ENCODE measurements around the gene FHOD3.

DNA sequence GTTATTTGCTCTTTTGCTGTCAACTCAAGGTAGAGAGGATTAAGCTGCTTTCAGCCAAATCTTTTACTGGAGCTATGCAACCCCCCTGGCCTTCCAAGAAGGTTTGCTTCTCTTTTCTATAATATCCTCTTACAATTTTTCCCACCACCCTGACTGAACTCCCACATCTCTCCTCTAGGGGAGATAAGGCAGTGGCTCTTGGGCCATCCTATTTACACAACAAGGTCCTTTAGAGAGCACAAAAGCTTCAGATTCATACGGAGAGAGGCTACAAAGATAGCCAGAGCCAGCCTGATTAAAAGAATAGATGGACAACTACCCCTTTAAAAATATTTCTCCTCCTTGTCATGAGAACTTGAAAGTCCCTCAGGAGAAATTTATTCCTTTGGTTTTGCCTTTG, 435.6 kb downstream of the FHOD3 start:
- no peak for TF ChIP-seq POLR2AphosphoS5 (IDR thresholded peaks at IDR 0.05; ENCODE audit: low read depth)
- no peak for TF ChIP-seq CREB1 (CRISPR knock-in tag; IDR thresholded peaks at IDR 0.05; ENCODE audit: low read depth)
- no peak for TF ChIP-seq JUNB (IDR thresholded peaks at IDR 0.05; ENCODE audit: unreplicated experiment)
- no peak for TF ChIP-seq REST (IDR thresholded peaks at IDR 0.05; ENCODE audit: unreplicated experiment)
- 0 out of 4 replicates have a peak, but pooled peaks of 1 of the 2 experiments have one; percentile 27 for TF ChIP-seq CTCF (conservative IDR thresholded peaks at IDR 0.05; ENCODE audit: low read depth in 2 of 2)
